ENCODE results near the gene DAPK1. TPM values are rescaled to one million over a fixed set of nuclear protein-coding genes. Genes with fewer than 3 reads are reported as not detected.

DAPK1 gene
- total RNA-seq, 4 donors from 2014 or later = 8.8 to 18.3 (median 9.9) TPM

- WGBS, 2 donors = 64 to 78% methylated on average over 12 of the region's 12 CpGs
- H3K4me3 ChIP-seq (ENCODE audit: low read depth, poor library complexity, severe bottlenecking) = no peak overlapping the region
- peak; percentile 71 to 91 for DNase-seq (ENCODE audit: low spot score in 2 of 2)
- no peak for TF ChIP-seq CTCF (IDR thresholded peaks at IDR 0.05)
- no peak for TF ChIP-seq POLR2A (IDR thresholded peaks at IDR 0.05)
- intact Hi-C loops (cut with DNase I; ENCODE audit: low total_unique reads) = no loop called here
Observed at GRCh38 chr9:87516222-87516925, 18.7 kb downstream of the DAPK1 start.

- H3K4me3 ChIP-seq (ENCODE audit: low read depth, poor library complexity, severe bottlenecking) = no peak overlapping the region
- intact Hi-C loops (cut with DNase I; ENCODE audit: low total_unique reads) = no loop called here
- DNase-seq (ENCODE audit: low spot score in 2 of 2) = no peak
- TF ChIP-seq CTCF (IDR thresholded peaks at IDR 0.05) = no peak
- no peak for TF ChIP-seq POLR2A (IDR thresholded peaks at IDR 0.05)
- 78 to 91% methylated on average over 3 of the region's 3 CpGs for WGBS, 2 donors
Observed at GRCh38 chr9:87516926-87517290, 19.2 kb downstream of the DAPK1 start.

GRCh38 chr9:87517732-87518131, 20.1 kb downstream of the DAPK1 start:
- TF ChIP-seq CTCF (IDR thresholded peaks at IDR 0.05) (no peak), POLR2A (IDR thresholded peaks at IDR 0.05) (no peak)
- H3K4me3 ChIP-seq (ENCODE audit: low read depth, poor library complexity, severe bottlenecking) = no peak overlapping the region
- intact Hi-C loops (cut with DNase I; ENCODE audit: low total_unique reads) = no loop called here
- DNase-seq (ENCODE audit: low spot score in 2 of 2) = no peak
- WGBS, 2 donors = 72 to 80% methylated on average over 6 of the region's 6 CpGs

- intact Hi-C loops (cut with DNase I; ENCODE audit: low total_unique reads) = no loop called here
- DNase-seq (ENCODE audit: low spot score in 2 of 2) = peak; percentile 46 to 89
- TF ChIP-seq CTCF (IDR thresholded peaks at IDR 0.05) (no peak), POLR2A (IDR thresholded peaks at IDR 0.05) (no peak)
- 43% methylated on average over 12 of the region's 12 CpGs for WGBS, 2 donors
- no peak overlapping the region for H3K4me3 ChIP-seq (ENCODE audit: low read depth, poor library complexity, severe bottlenecking)
Observed at GRCh38 chr9:87518702-87519335, 21.2 kb downstream of the DAPK1 start.

- DNase-seq (ENCODE audit: low spot score in 2 of 2) = no peak
- intact Hi-C loops (cut with DNase I; ENCODE audit: low total_unique reads) = no loop called here
Observed at GRCh38 chr9:87519461-87519860, 21.8 kb downstream of the DAPK1 start.

More at GRCh38 chr9:87519461-87519860, 21.8 kb downstream of the DAPK1 start:
- TF ChIP-seq CTCF (IDR thresholded peaks at IDR 0.05) = no peak
- no peak for TF ChIP-seq POLR2A (IDR thresholded peaks at IDR 0.05)
- WGBS, 2 donors = 67 to 68% methylated on average over 3 of the region's 3 CpGs
- no peak overlapping the region for H3K4me3 ChIP-seq (ENCODE audit: low read depth, poor library complexity, severe bottlenecking)
